NCI-H2081 (cell line): ENCODE results near the gene HTR3A.

Experiments used
- DNase-seq, 2 experiments: peaks; one replicate each; lab custom pipeline; 2025; lab: John Stamatoyannopoulos, UW

The HTR3A gene

GRCh38 chr11:113979431-113979830 is 4.5 kb downstream of the HTR3A start:
- DNase-seq = no peak

- no peak for DNase-seq
Observed at GRCh38 chr11:113980785-113981184, 5.9 kb downstream of the HTR3A start.

- no peak for DNase-seq
Observed at GRCh38 chr11:113982306-113982705, 7.4 kb downstream of the HTR3A start.

- DNase-seq = no peak
Observed at GRCh38 chr11:113984781-113985180, 9.9 kb downstream of the HTR3A start.

GRCh38 chr11:113985906-113986305 is 11.0 kb downstream of the HTR3A start:
- no peak for DNase-seq

- DNase-seq = no peak
Observed at GRCh38 chr11:113986351-113987140, 11.6 kb downstream of the HTR3A start.

- no peak for DNase-seq
Observed at GRCh38 chr11:113989381-113989780, 14.5 kb downstream of the HTR3A start.

GRCh38 chr11:113989916-113990315 is 15.0 kb downstream of the HTR3A start:
- DNase-seq = no peak

GRCh38 chr11:113991170-113991569 is 16.3 kb downstream of the HTR3A start:
- DNase-seq = no peak

- DNase-seq = peak; percentile 53 to 76
Observed at GRCh38 chr11:113991718-113992458, 17.0 kb downstream of the HTR3A start.

GRCh38 chr11:113992459-113993110 is 17.7 kb downstream of the HTR3A start:
- DNase-seq = peak; percentile 57 to 80

GRCh38 chr11:113994077-113994954 is 19.4 kb downstream of the HTR3A start:
- peak; percentile 22 to 33 for DNase-seq

GRCh38 chr11:113997473-113997872 is 22.6 kb downstream of the HTR3A start:
- no peak for DNase-seq

- no peak for DNase-seq
Observed at GRCh38 chr11:113998574-113998973, 23.7 kb downstream of the HTR3A start.

- no peak for DNase-seq
Observed at GRCh38 chr11:114000526-114000925, 25.6 kb downstream of the HTR3A start.

- DNase-seq = no peak
Observed at GRCh38 chr11:114001416-114001815, 26.5 kb downstream of the HTR3A start.

- no peak for DNase-seq
Observed at GRCh38 chr11:114008331-114008730, 33.4 kb downstream of the HTR3A start.

GRCh38 chr11:114010931-114011330 is 36.0 kb downstream of the HTR3A start:
- DNase-seq = no peak

GRCh38 chr11:114011443-114011842 is 36.5 kb downstream of the HTR3A start:
- no peak for DNase-seq

GRCh38 chr11:114015117-114015516 is 40.2 kb downstream of the HTR3A start:
- no peak for DNase-seq

GRCh38 chr11:114016986-114017385 is 42.1 kb downstream of the HTR3A start:
- DNase-seq = no peak

GRCh38 chr11:114017723-114018122 is 42.8 kb downstream of the HTR3A start:
- no peak for DNase-seq
